SK-N-MC (cell line): ENCODE data around the gene RNF34.

ENCODE experiments used
- DNase-seq: peaks from one replicate; pipeline ENCODE4 v3.0.0-alpha.2; 2011; ENCODE audit warnings: low read depth, low spot score
- H3K27ac ChIP-seq: fragments of 200-600 bp; sonication (generic); 2 replicates; pipeline ENCODE4 v1.5.1; 2016; ENCODE audit warnings: mixed run types
- H3K36me3 ChIP-seq: fragments of 200-600 bp; sonication (generic); 2 replicates; pipeline ENCODE4 v1.6.1; 2017; ENCODE audit warnings: antibody characterized with exemption, low read length, mixed read lengths; ENCODE audit not compliant: insufficient read depth
- H3K4me3 ChIP-seq: fragments of 200-600 bp; sonication (generic); 2 replicates; pipeline ENCODE4 v1.5.1; 2016
- H3K9ac ChIP-seq: fragments of 200-600 bp; sonication (generic); 2 replicates; pipeline ENCODE4 v1.8.0; 2017; ENCODE audit warnings: mixed run types, mixed read lengths; ENCODE audit not compliant: insufficient read length
- H3K9me3 ChIP-seq: fragments of 200-600 bp; sonication (generic); 2 replicates; pipeline ENCODE4 v1.6.1; 2017; ENCODE audit warnings: low read depth, mild to moderate bottlenecking, antibody characterized with exemption, low read length, moderate library complexity, mixed read lengths
- EZH2 ChIP-seq: fragments of 200-600 bp; sonication (generic); IDR thresholded peaks from one replicate; pipeline ENCODE4 v1.6.1; 2017; ENCODE audit warnings: antibody characterized with exemption
- FOXP2 ChIP-seq: optimal IDR thresholded peaks from 2 replicates; pipeline ENCODE3; 2011; ENCODE audit warnings: mild to moderate bottlenecking, moderate library complexity; ENCODE audit not compliant: insufficient read depth; ENCODE audit errors: extremely low read length, control extremely low read depth
- POLR2AphosphoS5 ChIP-seq: IDR thresholded peaks from 2 replicates; pipeline ENCODE4 v1.6.1; 2012; ENCODE audit warnings: mild to moderate bottlenecking, low read depth, low read length, borderline replicate concordance

The RNF34 gene

DNA sequence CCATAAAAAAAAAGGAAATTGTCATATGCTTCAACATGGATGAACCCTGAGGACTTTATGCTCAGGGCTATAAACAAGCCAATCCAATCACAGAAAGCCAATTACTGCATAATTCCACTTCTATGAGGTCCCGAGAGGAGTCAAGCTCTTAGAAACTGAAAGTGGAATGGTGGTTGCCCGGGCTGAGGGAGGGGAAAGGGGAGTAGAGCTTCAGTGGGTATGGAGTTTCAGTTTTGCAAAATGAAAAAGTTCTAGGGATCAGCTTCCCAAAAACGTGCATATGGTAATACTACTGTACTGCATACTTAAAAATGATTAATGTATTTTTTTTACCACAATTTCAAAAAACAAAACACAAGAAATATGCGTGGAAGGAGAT is 52.0 kb downstream of the RNF34 start:
- H3K27ac ChIP-seq: peak overlapping the region; percentile 3; the same call in 1 of the 2 replicates
- DNase-seq: no peak
- TF ChIP-seq FOXP2 (no peak), POLR2AphosphoS5 (no peak), EZH2 (no peak)
- no peak overlapping the region for H3K4me3 ChIP-seq
- H3K9me3 ChIP-seq: no peaks in the 10 kb centered on the region
- no peak overlapping the region for H3K9ac ChIP-seq
- H3K36me3 ChIP-seq: peaks cover 12% of the 10 kb centered on the region

- Histone ChIP-seq H3K9me3 (no peaks in the 10 kb centered on the region), H3K9ac (no peak overlapping the region), H3K27ac (peak overlapping the region; percentile 3; the same call in 1 of the 2 replicates), H3K36me3 (peaks cover 11% of the 10 kb centered on the region), H3K4me3 (no peak overlapping the region)
- TF ChIP-seq POLR2AphosphoS5: no peak
- no peak for TF ChIP-seq EZH2
- no peak for TF ChIP-seq FOXP2
- DNase-seq: no peak
Observed at GRCh38 chr12:121452340-121452984, 52.5 kb downstream of the RNF34 start.

DNA sequence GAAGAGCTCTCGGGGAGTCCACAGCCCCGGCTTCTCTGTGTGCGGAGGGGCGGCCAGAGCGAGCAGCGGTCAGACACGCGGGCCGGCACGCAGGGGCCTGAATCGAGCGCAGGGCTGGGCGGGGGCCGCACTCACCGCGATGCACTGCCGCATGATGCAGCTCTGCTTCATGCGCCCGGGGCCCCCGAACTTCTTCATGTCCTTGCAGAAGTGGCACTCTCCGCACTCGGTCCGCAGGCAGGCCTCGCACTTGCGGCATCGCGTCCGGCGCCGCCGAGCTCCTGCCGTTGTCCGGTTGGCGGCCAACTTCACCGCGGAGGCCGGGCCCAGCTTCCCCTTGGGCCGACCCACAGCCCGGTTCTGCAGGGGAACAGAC is 53.1 kb downstream of the RNF34 start:
- Histone ChIP-seq H3K9me3 (no peaks in the 10 kb centered on the region), H3K36me3 (peaks cover 11% of the 10 kb centered on the region), H3K4me3 (no peak overlapping the region), H3K9ac (no peak overlapping the region), H3K27ac (no peak overlapping the region)
- TF ChIP-seq POLR2AphosphoS5: no peak
- TF ChIP-seq FOXP2: no peak
- no peak for TF ChIP-seq EZH2
- DNase-seq: no peak

GRCh38 chr12:121453629-121454028 is 53.7 kb downstream of the RNF34 start:
- no peaks in the 10 kb centered on the region for H3K9me3 ChIP-seq
- TF ChIP-seq EZH2: no peak
- no peak for TF ChIP-seq POLR2AphosphoS5
- no peak for TF ChIP-seq FOXP2
- peaks cover 8% of the 10 kb centered on the region; the same call in 1 of the 2 replicates for H3K36me3 ChIP-seq
- DNase-seq: no peak
- H3K27ac ChIP-seq: no peak overlapping the region
- no peak overlapping the region for H3K9ac ChIP-seq
- no peak overlapping the region for H3K4me3 ChIP-seq

DNA sequence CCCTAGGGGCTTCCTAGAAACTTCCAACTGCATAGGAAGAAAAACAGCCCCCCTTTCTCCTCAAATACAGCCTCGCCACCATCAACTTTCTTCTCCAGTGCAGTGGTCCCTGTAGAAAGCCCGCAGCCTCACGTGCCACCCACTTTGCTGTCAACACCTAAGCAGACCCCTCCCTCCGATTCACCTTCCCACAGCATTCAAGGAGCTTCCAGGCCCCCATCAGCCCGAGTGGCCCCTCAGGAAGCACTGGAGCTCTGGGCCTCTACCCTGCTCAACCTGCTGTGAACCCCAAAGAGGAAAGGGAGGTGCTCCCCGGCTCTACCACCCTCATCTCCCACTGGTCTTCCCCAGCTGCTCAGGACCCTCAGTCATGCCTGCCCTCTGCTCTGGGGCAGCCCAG is 55.0 kb downstream of the RNF34 start:
- TF ChIP-seq POLR2AphosphoS5: no peak
- no peak for TF ChIP-seq FOXP2
- no peak for TF ChIP-seq EZH2
- Histone ChIP-seq H3K4me3 (no peak overlapping the region), H3K27ac (no peak overlapping the region), H3K9me3 (no peaks in the 10 kb centered on the region), H3K9ac (no peak overlapping the region), H3K36me3 (peaks cover 4% of the 10 kb centered on the region; the same call in 1 of the 2 replicates)
- no peak for DNase-seq

- TF ChIP-seq FOXP2: no peak
- no peak for TF ChIP-seq EZH2
- TF ChIP-seq POLR2AphosphoS5: no peak
- Histone ChIP-seq H3K27ac (no peak overlapping the region), H3K4me3 (no peak overlapping the region), H3K36me3 (peaks cover under 1% of the 10 kb centered on the region; the same call in 1 of the 2 replicates), H3K9ac (no peak overlapping the region), H3K9me3 (no peaks in the 10 kb centered on the region)
- no peak for DNase-seq
Observed at GRCh38 chr12:121455766-121456420, 56.0 kb downstream of the RNF34 start.

GRCh38 chr12:121456551-121456950 is 56.6 kb downstream of the RNF34 start:
- DNase-seq: no peak
- Histone ChIP-seq H3K9me3 (no peaks in the 10 kb centered on the region), H3K9ac (no peak overlapping the region), H3K36me3 (no peaks in the 10 kb centered on the region; the same call in 1 of the 2 replicates), H3K27ac (no peak overlapping the region), H3K4me3 (no peak overlapping the region)
- no peak for TF ChIP-seq FOXP2
- no peak for TF ChIP-seq POLR2AphosphoS5
- TF ChIP-seq EZH2: no peak

GRCh38 chr12:121461048-121461447 is 61.1 kb downstream of the RNF34 start:
- no peak for TF ChIP-seq FOXP2
- TF ChIP-seq POLR2AphosphoS5: no peak
- no peak for TF ChIP-seq EZH2
- Histone ChIP-seq H3K9me3 (no peaks in the 10 kb centered on the region), H3K27ac (no peak overlapping the region), H3K36me3 (no peaks in the 10 kb centered on the region; the same call in 1 of the 2 replicates), H3K9ac (no peak overlapping the region), H3K4me3 (no peak overlapping the region)
- no peak for DNase-seq

GRCh38 chr12:121464331-121464730 is 64.4 kb downstream of the RNF34 start:
- no peak for DNase-seq
- TF ChIP-seq EZH2 (no peak), POLR2AphosphoS5 (no peak), FOXP2 (no peak)
- Histone ChIP-seq H3K27ac (no peak overlapping the region), H3K9ac (no peak overlapping the region), H3K9me3 (no peaks in the 10 kb centered on the region), H3K36me3 (no peaks in the 10 kb centered on the region; the same call in 1 of the 2 replicates), H3K4me3 (no peak overlapping the region)
